ENCODE measurements around the gene WDR77.

The WDR77 gene

DNA sequence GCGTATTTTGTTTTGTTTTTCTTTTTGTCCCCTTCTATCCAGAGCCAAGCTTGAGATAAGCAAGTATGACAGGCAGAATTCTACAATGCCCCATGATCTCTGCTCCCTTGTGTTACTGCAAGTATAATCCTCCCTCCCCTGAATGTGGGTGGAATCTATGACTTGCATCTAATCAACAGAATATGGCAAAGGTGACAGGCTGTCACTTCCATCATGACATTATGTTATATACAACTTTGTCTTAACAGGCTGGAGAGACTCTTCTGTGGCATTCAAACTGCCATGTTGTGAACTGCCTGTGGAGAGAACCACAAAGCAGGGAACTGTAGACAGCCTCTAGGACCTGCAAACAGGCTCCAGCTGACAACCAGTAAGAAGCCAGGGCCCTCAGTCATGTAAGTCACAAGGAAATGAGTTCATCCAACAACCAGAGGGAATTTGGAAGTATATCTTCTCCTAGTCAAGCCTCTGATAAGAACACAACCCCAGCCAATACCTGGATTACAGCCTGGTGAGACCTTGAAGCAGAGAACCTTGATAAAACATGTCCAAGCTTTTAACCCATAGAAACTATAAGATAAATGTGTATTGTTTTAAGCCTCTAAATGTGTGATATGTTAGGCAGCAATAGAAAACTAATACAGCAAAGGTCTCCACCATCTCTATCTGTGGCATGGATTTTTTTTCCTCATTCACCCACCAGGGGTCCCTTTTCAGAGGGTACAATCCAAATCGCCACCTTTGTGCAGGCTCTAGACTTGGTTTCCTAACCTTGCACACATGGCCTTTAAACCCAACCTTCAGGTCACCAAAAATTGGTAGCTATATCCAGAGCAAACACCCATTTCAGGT lies 19.0 kb upstream of the WDR77 start:
- TF ChIP-seq YY1 (IDR thresholded peaks at IDR 0.05; ENCODE audit: low read depth) (no peak), FOXM1 (IDR thresholded peaks at IDR 0.05; ENCODE audit: borderline replicate concordance, low read depth) (no peak), TCF12 (IDR thresholded peaks at IDR 0.05; ENCODE audit: low read depth) (no peak), EGR1 (IDR thresholded peaks at IDR 0.05) (no peak), RAD21 (IDR thresholded peaks at IDR 0.05; ENCODE audit: low read depth) (no peak), CREB1 (IDR thresholded peaks at IDR 0.05; ENCODE audit: low read depth) (no peak), TEAD4 (IDR thresholded peaks at IDR 0.05) (no peak), EP300 (IDR thresholded peaks at IDR 0.05; ENCODE audit: borderline replicate concordance) (no peak)
- TF ChIP-seq, protein P1, sequence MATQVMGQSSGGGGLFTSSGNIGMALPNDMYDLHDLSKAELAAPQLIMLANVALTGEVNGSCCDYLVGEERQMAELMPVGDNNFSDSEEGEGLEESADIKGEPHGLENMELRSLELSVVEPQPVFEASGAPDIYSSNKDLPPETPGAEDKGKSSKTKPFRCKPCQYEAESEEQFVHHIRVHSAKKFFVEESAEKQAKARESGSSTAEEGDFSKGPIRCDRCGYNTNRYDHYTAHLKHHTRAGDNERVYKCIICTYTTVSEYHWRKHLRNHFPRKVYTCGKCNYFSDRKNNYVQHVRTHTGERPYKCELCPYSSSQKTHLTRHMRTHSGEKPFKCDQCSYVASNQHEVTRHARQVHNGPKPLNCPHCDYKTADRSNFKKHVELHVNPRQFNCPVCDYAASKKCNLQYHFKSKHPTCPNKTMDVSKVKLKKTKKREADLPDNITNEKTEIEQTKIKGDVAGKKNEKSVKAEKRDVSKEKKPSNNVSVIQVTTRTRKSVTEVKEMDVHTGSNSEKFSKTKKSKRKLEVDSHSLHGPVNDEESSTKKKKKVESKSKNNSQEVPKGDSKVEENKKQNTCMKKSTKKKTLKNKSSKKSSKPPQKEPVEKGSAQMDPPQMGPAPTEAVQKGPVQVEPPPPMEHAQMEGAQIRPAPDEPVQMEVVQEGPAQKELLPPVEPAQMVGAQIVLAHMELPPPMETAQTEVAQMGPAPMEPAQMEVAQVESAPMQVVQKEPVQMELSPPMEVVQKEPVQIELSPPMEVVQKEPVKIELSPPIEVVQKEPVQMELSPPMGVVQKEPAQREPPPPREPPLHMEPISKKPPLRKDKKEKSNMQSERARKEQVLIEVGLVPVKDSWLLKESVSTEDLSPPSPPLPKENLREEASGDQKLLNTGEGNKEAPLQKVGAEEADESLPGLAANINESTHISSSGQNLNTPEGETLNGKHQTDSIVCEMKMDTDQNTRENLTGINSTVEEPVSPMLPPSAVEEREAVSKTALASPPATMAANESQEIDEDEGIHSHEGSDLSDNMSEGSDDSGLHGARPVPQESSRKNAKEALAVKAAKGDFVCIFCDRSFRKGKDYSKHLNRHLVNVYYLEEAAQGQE (IDR thresholded peaks at IDR 0.05; ENCODE audit: low read depth) = no peak
- TF ChIP-seq, protein P2, sequence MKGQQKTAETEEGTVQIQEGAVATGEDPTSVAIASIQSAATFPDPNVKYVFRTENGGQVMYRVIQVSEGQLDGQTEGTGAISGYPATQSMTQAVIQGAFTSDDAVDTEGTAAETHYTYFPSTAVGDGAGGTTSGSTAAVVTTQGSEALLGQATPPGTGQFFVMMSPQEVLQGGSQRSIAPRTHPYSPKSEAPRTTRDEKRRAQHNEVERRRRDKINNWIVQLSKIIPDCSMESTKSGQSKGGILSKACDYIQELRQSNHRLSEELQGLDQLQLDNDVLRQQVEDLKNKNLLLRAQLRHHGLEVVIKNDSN (IDR thresholded peaks at IDR 0.05) = no peak
- TF ChIP-seq, protein P3, sequence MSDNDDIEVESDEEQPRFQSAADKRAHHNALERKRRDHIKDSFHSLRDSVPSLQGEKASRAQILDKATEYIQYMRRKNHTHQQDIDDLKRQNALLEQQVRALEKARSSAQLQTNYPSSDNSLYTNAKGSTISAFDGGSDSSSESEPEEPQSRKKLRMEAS (IDR thresholded peaks at IDR 0.05) = no peak

DNA sequence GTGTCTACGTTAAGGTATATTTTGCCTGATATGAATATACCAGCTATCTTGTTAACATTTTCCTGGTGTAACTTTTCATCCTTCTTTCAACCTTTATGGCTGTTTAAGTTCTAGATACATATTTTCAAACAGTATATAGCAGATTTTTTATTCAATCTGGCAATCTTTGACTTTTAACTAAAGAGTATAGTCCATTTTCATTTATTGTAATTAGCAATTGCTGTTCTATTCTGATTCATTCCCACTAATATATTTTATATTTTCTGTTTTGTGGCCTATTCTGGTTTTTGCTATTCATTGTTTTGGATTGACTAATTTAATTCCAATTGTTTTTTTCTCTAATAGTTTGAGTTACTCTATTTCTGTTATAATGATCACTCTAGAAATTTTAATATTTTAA lies 17.4 kb upstream of the WDR77 start:
- no peak for TF ChIP-seq NFIC (IDR thresholded peaks at IDR 0.05)

DNA sequence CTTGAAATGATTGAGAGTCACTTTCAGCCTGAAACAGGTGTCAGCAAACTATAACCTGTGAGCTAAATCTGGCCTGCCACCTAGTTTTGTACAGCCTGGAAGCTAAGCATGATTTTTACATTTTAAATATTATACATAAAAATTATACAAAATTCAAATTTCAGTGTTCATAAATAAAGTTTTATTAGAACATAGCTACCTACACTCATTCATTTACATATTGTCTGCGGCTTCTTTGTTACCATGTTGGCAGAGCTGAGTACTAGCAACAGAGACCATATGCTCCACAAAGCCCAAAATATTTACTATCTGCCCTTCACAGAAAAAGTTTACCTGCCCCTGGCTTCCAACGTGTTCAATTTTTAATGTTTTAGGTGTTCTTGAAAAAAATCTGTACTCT lies 16.7 kb upstream of the WDR77 start:
- TF ChIP-seq RAD21 (IDR thresholded peaks at IDR 0.05; ENCODE audit: low read depth) (no peak), NFIC (IDR thresholded peaks at IDR 0.05) (no peak), TAF1 (IDR thresholded peaks at IDR 0.05; ENCODE audit: low read depth) (no peak), TCF12 (IDR thresholded peaks at IDR 0.05; ENCODE audit: low read depth) (no peak)
- TF ChIP-seq, protein P2 (IDR thresholded peaks at IDR 0.05) = no peak

DNA sequence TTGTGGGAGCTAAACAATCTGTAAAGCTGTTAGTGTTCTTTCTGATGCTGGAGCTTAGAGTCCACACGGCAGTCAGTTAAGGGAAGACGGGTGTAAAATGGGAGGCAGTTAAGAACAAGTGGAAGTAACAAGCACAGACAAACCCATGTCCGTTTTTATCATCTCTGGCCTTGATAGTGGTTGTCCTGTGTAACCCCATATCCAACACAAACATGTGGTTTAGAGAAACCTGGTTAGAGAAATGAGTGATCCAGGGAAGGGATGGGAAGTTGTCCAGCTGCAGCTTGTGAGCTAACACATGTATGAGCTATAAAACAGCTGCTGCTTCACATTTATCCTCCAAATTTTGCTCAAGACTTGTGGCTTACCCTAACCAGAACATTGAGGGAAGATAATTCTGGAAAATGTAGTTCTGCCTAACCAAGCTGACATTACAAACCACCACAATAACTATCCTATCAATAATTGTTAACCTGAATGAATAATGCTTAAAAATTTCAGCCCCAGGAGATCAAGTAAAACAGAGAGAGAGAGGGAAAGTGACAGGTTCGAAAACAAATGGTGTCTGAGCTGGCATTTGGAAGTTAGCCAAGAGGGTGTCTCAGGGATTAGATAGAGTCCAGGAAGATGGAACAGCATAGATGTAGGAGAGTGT lies 14.1 kb upstream of the WDR77 start:
- TF ChIP-seq, protein P2 (IDR thresholded peaks at IDR 0.05) = no peak
- no peak for TF ChIP-seq TEAD4 (IDR thresholded peaks at IDR 0.05)
- TF ChIP-seq YY1 (IDR thresholded peaks at IDR 0.05; ENCODE audit: low read depth) = no peak
- TF ChIP-seq, protein P1 (IDR thresholded peaks at IDR 0.05; ENCODE audit: low read depth) = no peak
- TF ChIP-seq CEBPB (IDR thresholded peaks at IDR 0.05) = no peak
- TF ChIP-seq, protein P3 (IDR thresholded peaks at IDR 0.05) = no peak
- no peak for TF ChIP-seq EP300 (IDR thresholded peaks at IDR 0.05; ENCODE audit: borderline replicate concordance)
- TF ChIP-seq FOXM1 (IDR thresholded peaks at IDR 0.05; ENCODE audit: borderline replicate concordance, low read depth) = no peak
- no peak for TF ChIP-seq CREB1 (IDR thresholded peaks at IDR 0.05; ENCODE audit: low read depth)
- TF ChIP-seq NFIC (IDR thresholded peaks at IDR 0.05) = no peak; the same call in 1 of the 2 replicates
- TF ChIP-seq EGR1 (IDR thresholded peaks at IDR 0.05) = no peak
- no peak for TF ChIP-seq ZBTB7A (IDR thresholded peaks at IDR 0.05; ENCODE audit: low read depth)
- TF ChIP-seq RAD21 (IDR thresholded peaks at IDR 0.05; ENCODE audit: low read depth) = no peak
- TF ChIP-seq TAF1 (IDR thresholded peaks at IDR 0.05; ENCODE audit: low read depth) = no peak
- TF ChIP-seq TCF12 (IDR thresholded peaks at IDR 0.05; ENCODE audit: low read depth) = no peak

DNA sequence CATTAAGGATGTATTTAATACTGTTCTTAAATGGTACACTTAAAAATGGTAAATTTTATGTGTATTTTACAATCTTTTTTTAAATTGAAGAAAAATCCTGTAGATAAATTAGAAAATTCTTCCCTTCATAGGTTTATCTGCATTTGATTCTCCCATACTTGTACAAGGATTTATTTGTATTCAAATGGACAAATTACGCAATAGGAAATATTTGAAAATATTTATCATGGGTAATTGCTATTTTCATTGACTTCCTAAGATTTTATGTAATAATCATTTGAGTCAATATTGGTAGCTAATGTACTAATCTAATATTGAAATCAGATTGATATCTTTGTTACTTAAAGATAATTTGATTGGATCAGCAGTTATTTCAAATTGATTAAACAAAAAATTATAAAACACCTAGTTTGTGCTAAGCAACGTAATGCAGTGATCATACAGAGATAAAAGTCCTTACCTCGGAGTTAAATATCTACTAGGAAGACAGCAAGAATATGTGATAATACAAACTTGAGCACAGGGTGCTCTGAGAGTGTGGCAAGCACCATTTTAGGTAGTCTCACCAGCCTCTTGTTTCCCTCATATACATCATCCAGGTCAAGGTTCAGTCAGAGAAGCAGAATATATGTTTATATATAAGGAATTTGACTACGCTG lies 13.4 kb upstream of the WDR77 start:
- 0 out of 2 replicates have a peak, but pooled peaks have one; percentile 13 for TF ChIP-seq CEBPB (IDR thresholded peaks at IDR 0.05)
- TF ChIP-seq, protein P1 (IDR thresholded peaks at IDR 0.05; ENCODE audit: low read depth) = no peak
